ENCODE measurements around the gene CTDSPL. TPM values are rescaled to one million over a fixed set of nuclear protein-coding genes. Genes with fewer than 3 reads are reported as not detected.

The CTDSPL gene
- polyA plus RNA-seq, 1 donor: 23.3 TPM

DNA sequence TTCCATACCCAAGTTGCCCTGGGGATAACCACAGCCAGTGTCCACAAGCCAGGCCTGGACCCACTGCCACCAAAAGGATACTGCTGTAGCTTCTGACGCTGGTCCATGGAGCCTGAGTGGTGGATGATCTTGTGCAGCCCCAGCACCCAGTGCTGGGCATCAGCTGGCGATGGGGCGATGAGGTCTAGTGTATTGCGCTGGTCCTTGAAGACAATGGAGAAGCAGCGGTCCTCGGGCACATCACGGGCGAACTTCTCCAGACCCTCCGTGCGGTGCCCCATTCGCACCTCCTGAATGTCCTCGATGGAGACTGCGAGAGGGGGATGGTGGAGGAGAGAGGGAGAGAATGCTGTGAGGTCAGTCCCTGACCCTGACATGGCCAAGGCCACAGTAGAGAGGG, 154.7 kb downstream of the CTDSPL start:
- WGBS (ENCODE audit: insufficient coverage, low lambda C conversion rate): no CpG with 5 or more reads among the region's 13 CpGs
- Histone ChIP-seq H3K27ac (ENCODE audit: low read length) (no peak overlapping the region), H3K36me3 (ENCODE audit: control insufficient read depth, insufficient read depth, low read length) (peaks cover 48% of the 10 kb centered on the region), H3K4me3 (ENCODE audit: low read length) (no peak overlapping the region), H3K9me3 (ENCODE audit: control insufficient read depth, low read depth, low read length) (no peaks in the 10 kb centered on the region), H3K4me1 (ENCODE audit: control insufficient read depth, insufficient read depth, low read length) (peaks cover 17% of the 10 kb centered on the region), H3K27me3 (ENCODE audit: control insufficient read depth, insufficient read depth, low read length) (no peaks in the 10 kb centered on the region)
- DNase-seq: no peak

DNA sequence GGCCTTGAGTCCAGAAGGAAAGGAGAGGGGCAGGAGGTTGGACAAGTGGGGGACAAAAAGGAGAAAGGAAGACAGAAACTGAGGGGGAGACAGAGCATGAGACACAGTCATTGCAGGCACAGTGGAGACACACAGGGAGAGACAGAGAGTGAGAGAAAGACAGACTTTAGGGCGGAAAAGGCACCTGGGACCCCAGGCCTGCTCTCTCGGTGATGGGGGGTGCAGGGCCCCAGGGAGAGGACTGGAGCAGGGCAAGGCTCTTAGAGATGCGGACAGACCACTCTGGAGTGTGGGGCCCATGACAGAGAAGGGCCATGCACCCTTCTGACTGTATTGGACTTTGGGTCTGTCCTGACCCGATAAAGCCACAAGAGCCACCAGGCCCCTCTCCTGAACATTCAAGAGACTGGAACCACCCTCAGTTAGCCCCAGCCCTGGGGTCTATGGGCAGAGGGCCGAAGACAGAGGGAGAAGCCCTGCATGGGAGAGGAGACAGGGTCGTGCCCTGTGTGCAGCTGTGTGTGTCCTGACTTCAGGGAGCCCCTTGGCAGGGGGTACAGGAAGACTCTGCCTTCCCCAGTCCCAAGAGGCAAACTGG, 155.3 kb downstream of the CTDSPL start:
- Histone ChIP-seq H3K4me1 (ENCODE audit: control insufficient read depth, insufficient read depth, low read length) (peaks cover 17% of the 10 kb centered on the region), H3K36me3 (ENCODE audit: control insufficient read depth, insufficient read depth, low read length) (peaks cover 46% of the 10 kb centered on the region), H3K4me3 (ENCODE audit: low read length) (no peak overlapping the region), H3K9me3 (ENCODE audit: control insufficient read depth, low read depth, low read length) (no peaks in the 10 kb centered on the region), H3K27me3 (ENCODE audit: control insufficient read depth, insufficient read depth, low read length) (no peaks in the 10 kb centered on the region), H3K27ac (ENCODE audit: low read length) (no peak overlapping the region)
- WGBS (ENCODE audit: insufficient coverage, low lambda C conversion rate): no CpG with 5 or more reads among the region's 6 CpGs
- DNase-seq: no peak

DNA sequence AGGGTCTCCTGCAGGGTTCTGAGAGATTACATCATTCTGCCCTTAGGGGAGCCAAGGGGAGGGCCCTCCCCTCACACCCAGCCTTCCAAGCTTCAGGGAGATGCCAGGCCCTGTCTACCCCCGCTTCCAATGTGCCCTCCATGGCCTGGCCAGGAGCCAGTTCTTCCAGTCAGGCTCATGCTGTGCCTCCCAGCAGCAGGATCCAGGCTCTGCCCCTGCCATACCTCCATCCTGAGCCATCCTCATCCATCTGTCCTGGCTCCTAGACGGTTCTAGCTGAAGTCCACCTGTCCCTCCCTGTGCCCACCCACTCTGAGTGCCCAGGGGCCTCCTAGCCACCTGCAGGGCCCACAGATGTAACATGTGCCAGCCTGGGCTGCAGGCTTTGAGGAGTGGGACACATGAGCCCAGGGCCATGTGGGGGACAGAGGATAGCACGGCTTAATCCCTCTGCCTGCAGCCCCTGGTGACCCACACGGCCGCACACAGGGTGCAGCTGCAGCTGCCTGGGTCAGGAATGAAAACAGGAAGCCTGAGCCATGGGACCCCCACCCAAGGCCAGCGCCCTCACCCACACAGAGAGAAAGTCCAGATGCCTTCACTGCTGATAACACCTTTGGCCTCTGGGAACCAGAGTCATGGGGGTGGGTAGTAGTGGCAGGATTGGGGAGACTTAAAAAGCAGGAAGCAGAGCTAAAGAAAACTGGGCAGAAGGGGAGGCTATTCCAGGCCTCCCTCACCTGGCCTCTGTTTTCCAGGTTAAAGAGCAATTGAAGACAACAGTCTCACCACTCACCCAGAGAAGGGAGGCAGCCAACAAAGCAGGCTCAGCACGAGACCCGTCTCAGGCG, 156.0 kb downstream of the CTDSPL start:
- no CpG with 5 or more reads among the region's 9 CpGs for WGBS (ENCODE audit: insufficient coverage, low lambda C conversion rate)
- H3K9me3 ChIP-seq (ENCODE audit: control insufficient read depth, low read depth, low read length): no peaks in the 10 kb centered on the region
- no peaks in the 10 kb centered on the region for H3K27me3 ChIP-seq (ENCODE audit: control insufficient read depth, insufficient read depth, low read length)
- H3K4me1 ChIP-seq (ENCODE audit: control insufficient read depth, insufficient read depth, low read length): peaks cover 17% of the 10 kb centered on the region
- peaks cover 46% of the 10 kb centered on the region for H3K36me3 ChIP-seq (ENCODE audit: control insufficient read depth, insufficient read depth, low read length)
- H3K27ac ChIP-seq (ENCODE audit: low read length): no peak overlapping the region
- no peak for DNase-seq
- H3K4me3 ChIP-seq (ENCODE audit: low read length): no peak overlapping the region

DNA sequence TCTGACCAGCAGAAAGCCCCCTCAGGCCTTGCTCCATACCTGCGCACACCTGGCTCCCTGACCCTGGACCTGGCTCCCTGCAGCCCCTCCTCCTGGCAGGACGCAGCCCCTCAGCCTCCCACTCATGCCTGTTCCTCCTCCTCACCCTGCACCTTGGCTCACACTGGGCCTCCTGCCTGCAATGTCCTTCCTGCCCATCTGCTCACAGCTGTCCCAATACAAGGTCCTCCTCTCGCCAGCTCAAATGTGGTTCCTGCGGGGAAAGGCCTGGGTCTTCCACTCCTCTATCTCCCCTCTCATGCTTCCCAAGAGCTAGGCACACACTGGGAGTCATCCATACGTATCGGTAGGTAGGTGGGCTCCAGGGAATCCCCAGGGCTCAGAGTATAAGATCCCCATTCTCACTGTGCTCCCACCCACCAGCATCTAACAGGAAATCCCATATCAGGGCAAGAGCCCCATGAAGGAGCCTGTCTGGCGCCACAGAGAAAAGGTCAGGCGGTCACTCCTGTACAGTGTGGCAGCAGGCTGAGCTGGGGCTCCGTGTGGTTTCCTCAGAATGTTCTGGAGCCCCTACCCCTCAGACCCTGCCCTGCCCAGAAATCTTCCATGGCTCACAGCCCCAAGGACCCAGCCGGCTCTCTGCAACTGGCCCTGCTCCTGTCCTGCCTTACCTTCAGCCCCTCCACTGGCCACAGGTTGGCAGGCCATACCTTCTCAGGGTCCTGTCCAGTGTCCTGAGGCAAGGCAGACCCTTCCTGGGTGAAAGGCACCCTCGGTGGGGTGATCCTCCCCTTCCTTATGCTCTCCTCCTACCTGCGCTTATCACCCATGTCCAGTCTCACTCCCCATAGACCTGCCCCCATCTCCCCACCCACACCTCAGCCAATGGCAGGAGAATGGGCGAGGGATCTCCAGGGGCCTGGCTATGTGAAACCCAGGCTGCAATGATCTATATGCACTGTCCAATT, 156.9 kb downstream of the CTDSPL start:
- peaks cover 46% of the 10 kb centered on the region for H3K36me3 ChIP-seq (ENCODE audit: control insufficient read depth, insufficient read depth, low read length)
- H3K4me3 ChIP-seq (ENCODE audit: low read length): no peak overlapping the region
- no peak for DNase-seq
- no peak overlapping the region for H3K27ac ChIP-seq (ENCODE audit: low read length)
- WGBS (ENCODE audit: insufficient coverage, low lambda C conversion rate): no CpG with 5 or more reads among the region's 13 CpGs
- H3K27me3 ChIP-seq (ENCODE audit: control insufficient read depth, insufficient read depth, low read length): no peaks in the 10 kb centered on the region
- no peaks in the 10 kb centered on the region for H3K9me3 ChIP-seq (ENCODE audit: control insufficient read depth, low read depth, low read length)
- H3K4me1 ChIP-seq (ENCODE audit: control insufficient read depth, insufficient read depth, low read length): peaks cover 17% of the 10 kb centered on the region

DNA sequence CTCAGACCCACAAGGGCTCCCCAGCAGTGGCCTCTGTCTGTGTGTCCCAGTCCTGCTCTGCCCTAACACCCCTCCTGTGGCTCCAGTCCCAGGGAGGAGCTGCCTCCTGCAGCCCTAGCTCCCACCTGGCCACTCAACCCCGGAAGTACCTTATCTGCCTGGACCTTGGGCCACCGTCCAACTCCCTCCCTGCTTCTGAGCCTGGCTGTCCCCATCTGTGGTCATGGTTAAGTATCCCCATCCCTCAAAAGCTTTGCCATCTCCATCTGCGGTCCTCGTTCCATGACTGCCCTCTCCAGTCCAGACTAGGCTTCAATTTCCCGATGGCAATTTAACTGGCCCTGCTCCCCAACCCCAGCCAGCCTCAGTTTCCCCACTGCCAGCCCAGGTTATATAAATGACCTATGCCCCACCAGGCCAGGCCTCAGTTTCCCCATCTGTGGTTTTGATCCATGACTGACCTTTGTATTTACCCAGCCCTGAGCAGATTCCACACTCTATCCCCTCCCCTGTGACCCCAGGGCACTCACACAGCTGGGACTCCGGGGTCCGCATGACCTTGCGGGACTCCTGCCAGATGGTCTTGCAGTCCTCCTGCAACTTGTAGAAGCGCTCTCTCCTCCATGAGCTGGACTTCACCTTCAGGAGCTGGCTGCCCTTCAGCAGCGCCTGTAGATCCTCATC, 158.1 kb downstream of the CTDSPL start:
- no peak for DNase-seq
- Histone ChIP-seq H3K27ac (ENCODE audit: low read length) (no peak overlapping the region), H3K9me3 (ENCODE audit: control insufficient read depth, low read depth, low read length) (no peaks in the 10 kb centered on the region), H3K4me3 (ENCODE audit: low read length) (no peak overlapping the region), H3K36me3 (ENCODE audit: control insufficient read depth, insufficient read depth, low read length) (peaks cover 45% of the 10 kb centered on the region), H3K27me3 (ENCODE audit: control insufficient read depth, insufficient read depth, low read length) (no peaks in the 10 kb centered on the region), H3K4me1 (ENCODE audit: control insufficient read depth, insufficient read depth, low read length) (peaks cover 17% of the 10 kb centered on the region)
- no CpG with 5 or more reads among the region's 10 CpGs for WGBS (ENCODE audit: insufficient coverage, low lambda C conversion rate)

DNA sequence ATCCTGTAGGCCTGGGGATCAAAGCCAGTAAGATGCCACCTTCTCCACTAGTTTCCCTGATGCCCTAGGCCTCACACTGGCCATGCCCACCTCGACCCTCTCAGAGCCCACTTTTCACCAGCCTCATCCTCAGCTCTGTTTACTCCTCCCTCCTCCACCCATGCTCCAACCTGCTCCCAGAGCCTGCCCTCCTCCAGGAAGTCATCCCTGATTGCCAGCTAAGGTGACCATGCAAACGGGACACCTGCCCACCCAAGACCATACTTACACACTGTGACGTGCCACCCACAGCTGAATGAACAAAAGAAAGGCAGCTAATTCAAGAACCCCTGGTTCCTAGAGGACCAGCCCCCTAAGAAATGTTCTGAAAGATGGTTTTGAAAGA, 158.7 kb downstream of the CTDSPL start:
- H3K27ac ChIP-seq (ENCODE audit: low read length): no peak overlapping the region
- H3K36me3 ChIP-seq (ENCODE audit: control insufficient read depth, insufficient read depth, low read length): peaks cover 40% of the 10 kb centered on the region
- H3K4me1 ChIP-seq (ENCODE audit: control insufficient read depth, insufficient read depth, low read length): peaks cover 19% of the 10 kb centered on the region
- H3K27me3 ChIP-seq (ENCODE audit: control insufficient read depth, insufficient read depth, low read length): no peaks in the 10 kb centered on the region
- H3K9me3 ChIP-seq (ENCODE audit: control insufficient read depth, low read depth, low read length): no peaks in the 10 kb centered on the region
- no peak for DNase-seq
- H3K4me3 ChIP-seq (ENCODE audit: low read length): no peak overlapping the region
- WGBS (ENCODE audit: insufficient coverage, low lambda C conversion rate): no CpG with 5 or more reads among the region's 3 CpGs

DNA sequence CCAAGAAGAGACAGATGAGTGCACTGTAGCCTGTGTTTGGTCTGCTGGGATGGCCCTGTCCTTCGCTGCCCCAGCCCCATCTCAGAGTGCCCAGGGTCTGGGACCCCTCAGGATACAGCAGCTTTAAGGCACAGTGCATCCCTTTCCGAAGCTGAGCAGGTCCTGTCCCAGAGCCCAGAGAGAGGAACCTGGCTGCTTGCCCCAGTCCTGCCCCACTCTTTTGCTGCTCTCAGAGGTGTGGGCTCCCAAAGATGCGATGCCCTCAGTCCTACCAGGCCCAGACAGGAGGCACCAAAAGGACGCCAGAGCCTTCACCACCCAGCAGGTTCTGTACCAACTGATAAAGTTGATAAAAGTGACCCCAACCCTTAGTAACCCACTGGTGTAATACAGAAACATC, 159.5 kb downstream of the CTDSPL start:
- DNase-seq: no peak
- H3K4me3 ChIP-seq (ENCODE audit: low read length): no peak overlapping the region
- H3K4me1 ChIP-seq (ENCODE audit: control insufficient read depth, insufficient read depth, low read length): peaks cover 20% of the 10 kb centered on the region
- no peak overlapping the region for H3K27ac ChIP-seq (ENCODE audit: low read length)
- no peaks in the 10 kb centered on the region for H3K9me3 ChIP-seq (ENCODE audit: control insufficient read depth, low read depth, low read length)
- H3K27me3 ChIP-seq (ENCODE audit: control insufficient read depth, insufficient read depth, low read length): no peaks in the 10 kb centered on the region
- WGBS (ENCODE audit: insufficient coverage, low lambda C conversion rate): no CpG with 5 or more reads among the region's 4 CpGs
- H3K36me3 ChIP-seq (ENCODE audit: control insufficient read depth, insufficient read depth, low read length): peaks cover 32% of the 10 kb centered on the region

DNA sequence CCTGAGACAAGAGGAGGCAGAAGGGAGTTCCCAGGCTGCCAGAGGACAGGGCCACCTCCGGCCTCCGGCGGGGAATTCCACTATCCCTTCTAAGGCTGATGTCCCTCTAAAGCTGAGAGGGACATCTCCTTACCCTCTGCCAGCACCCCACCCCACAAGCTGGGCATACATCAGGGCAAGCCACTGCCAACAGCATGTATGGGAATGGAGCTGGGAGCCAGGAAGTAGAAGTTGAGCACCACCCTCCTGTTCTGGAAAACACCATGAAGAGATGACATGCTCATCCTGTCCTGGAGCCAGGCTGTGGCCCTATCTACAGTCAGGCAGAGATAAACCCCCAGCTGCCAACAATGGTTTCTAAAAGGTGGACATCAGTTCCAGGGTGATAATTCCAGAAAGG, 160.6 kb downstream of the CTDSPL start:
- no peak overlapping the region for H3K27ac ChIP-seq (ENCODE audit: low read length)
- no peak for DNase-seq

DNA sequence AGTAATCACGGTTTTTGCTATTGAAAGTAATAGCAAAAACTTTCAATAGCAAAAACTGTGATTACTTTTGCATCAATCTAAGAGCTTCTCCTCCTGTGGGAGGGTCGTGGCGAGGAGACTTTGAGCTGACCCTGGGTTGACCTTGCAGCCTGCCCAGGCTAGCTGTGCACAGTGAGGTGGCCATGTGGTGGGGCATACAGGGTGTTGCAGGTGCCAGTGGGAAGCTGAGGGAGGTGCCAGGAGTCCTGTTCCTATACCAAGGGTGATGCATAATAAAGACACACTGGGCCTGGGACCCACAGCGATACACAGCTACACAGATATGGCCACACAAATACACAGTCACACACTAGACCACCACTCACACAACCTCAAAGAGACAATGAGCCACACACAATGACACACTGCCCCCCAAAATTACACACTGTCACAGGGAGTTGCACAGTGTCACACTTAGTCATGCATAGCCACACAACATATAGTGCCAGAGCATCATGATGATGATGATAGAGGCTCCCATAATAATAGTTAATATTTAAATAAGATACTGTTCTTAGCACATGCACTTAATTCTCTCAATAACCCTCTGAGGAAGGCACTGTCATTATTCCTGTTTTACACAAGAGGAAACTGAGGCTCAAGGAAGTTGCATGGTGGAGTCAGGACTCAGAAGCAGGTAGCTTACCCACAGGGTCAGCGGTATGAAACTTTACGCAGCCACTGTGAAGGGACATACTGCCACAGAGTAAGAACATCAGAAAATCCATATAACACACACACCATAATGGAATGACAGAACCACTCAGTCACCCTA, 161.4 kb downstream of the CTDSPL start:
- Histone ChIP-seq H3K9me3 (ENCODE audit: control insufficient read depth, low read depth, low read length) (no peaks in the 10 kb centered on the region), H3K4me3 (ENCODE audit: low read length) (no peak overlapping the region), H3K27ac (ENCODE audit: low read length) (peak overlapping the region; percentile 94), H3K4me1 (ENCODE audit: control insufficient read depth, insufficient read depth, low read length) (peaks cover 11% of the 10 kb centered on the region), H3K27me3 (ENCODE audit: control insufficient read depth, insufficient read depth, low read length) (no peaks in the 10 kb centered on the region), H3K36me3 (ENCODE audit: control insufficient read depth, insufficient read depth, low read length) (peaks cover 19% of the 10 kb centered on the region)
- no peak for DNase-seq
- no CpG with 5 or more reads among the region's 6 CpGs for WGBS (ENCODE audit: insufficient coverage, low lambda C conversion rate)

More for the DNA sequence above, 160.6 kb downstream of the CTDSPL start:
- WGBS (ENCODE audit: insufficient coverage, low lambda C conversion rate): no CpG with 5 or more reads among the region's 3 CpGs
- no peaks in the 10 kb centered on the region for H3K27me3 ChIP-seq (ENCODE audit: control insufficient read depth, insufficient read depth, low read length)
- H3K4me3 ChIP-seq (ENCODE audit: low read length): no peak overlapping the region
- peaks cover 22% of the 10 kb centered on the region for H3K36me3 ChIP-seq (ENCODE audit: control insufficient read depth, insufficient read depth, low read length)
- no peaks in the 10 kb centered on the region for H3K9me3 ChIP-seq (ENCODE audit: control insufficient read depth, low read depth, low read length)
- H3K4me1 ChIP-seq (ENCODE audit: control insufficient read depth, insufficient read depth, low read length): peaks cover 12% of the 10 kb centered on the region

All from large intestine (tissue), 3 donors.